Kidney (tissue), 14 donors: ENCODE results near the gene PITPNC1. TPM values are rescaled to one million over a fixed set of nuclear protein-coding genes. Genes with fewer than 3 reads are reported as not detected.

Experiments used
- DNase-seq, 5 donors: peaks; one replicate each; pipeline ENCODE4 v3.0.0-alpha.2; 2013 to 2020
- FAIRE-seq: peaks from 2 replicates; lab custom pipeline; 2012; peaks lifted over from hg19 to GRCh38; lab: Jason Lieb, UNC
- H3K27ac ChIP-seq, 2 donors: one replicate each; pipeline ENCODE4 v1.7.0; 2013; ENCODE audit warnings: low read depth in 2 of 2, low read length in 2 of 2, inconsistent platforms in 1 of 2
- H3K27me3 ChIP-seq: one replicate; pipeline ENCODE4 v1.7.1; 2013; ENCODE audit warnings: low read length, inconsistent platforms; ENCODE audit not compliant: control insufficient read depth, insufficient read depth
- H3K36me3 ChIP-seq, 3 donors: one replicate each; pipeline versions ENCODE4 v1.7.0 to v1.7.1; 2013; ENCODE audit warnings: low read length in 3 of 3, control low read depth in 1 of 3, inconsistent platforms in 1 of 3; ENCODE audit not compliant: insufficient read depth in 3 of 3, control insufficient read depth in 2 of 3
- H3K4me1 ChIP-seq, 3 donors: one replicate each; pipeline versions ENCODE4 v1.7.0 to v1.7.1; 2013; ENCODE audit warnings: low read length in 3 of 3, inconsistent platforms in 1 of 3, low read depth in 1 of 3; ENCODE audit not compliant: control insufficient read depth in 2 of 3, insufficient read depth in 2 of 3
- H3K4me3 ChIP-seq, 3 donors: one replicate each; pipeline versions ENCODE4 v1.7.0 to v1.8.1; 2013; ENCODE audit warnings: low read length in 3 of 3, control low read depth in 1 of 3, inconsistent platforms in 1 of 3
- H3K9ac ChIP-seq, 3 donors: one replicate each; pipeline versions ENCODE4 v1.7.0 to v1.7.1; 2013; ENCODE audit warnings: low read length in 3 of 3, control low read depth in 1 of 3, inconsistent platforms in 1 of 3
- H3K9me3 ChIP-seq, 3 donors: one replicate each; pipeline versions ENCODE4 v1.7.0 to v1.7.1; 2013; ENCODE audit warnings: low read length in 3 of 3, control low read depth in 1 of 3, inconsistent platforms in 1 of 3; ENCODE audit not compliant: control insufficient read depth in 2 of 3, insufficient read depth in 1 of 3
- CTCF ChIP-seq: IDR thresholded peaks from 3 replicates; pipeline ENCODE4 v1.5.1; 2012; ENCODE audit warnings: mild to moderate bottlenecking, moderate library complexity, borderline replicate concordance; ENCODE audit not compliant: insufficient read depth; ENCODE audit errors: extremely low read depth
- intact Hi-C: fragments of 100-400 bp; cut with DNase I; formaldehyde crosslinking; loops from one replicate; pipeline ENCODE4 v1.11.1; 2022
- polyA plus RNA-seq: library from polyadenylated mRNA; stranded (reverse); fragments of 350-450 nt; fragmentation: Illumina TruSeq; extraction: RNeasy Lipid Tissue Mini Kit (QIAGEN cat#74804); gene quantifications from one replicate; pipeline ENCODE4 v1.2.3, GENCODE V29; 2014; ENCODE audit warnings: low read depth, low replicate concordance; ENCODE audit not compliant: insufficient read depth
- total RNA-seq: library from RNA; stranded (reverse); fragmentation: NEBNext Ultra II Directional; extraction: Animal tissue kit (Norgen Biotek cat#: 25700); gene quantifications from one replicate; pipeline ENCODE4 v1.2.1, GENCODE V29; 2021
- donor health status: control.
- donor health status: control.
- donor health status: control.
- donor health status: control.
- donor health status: control.
- donor health status: DM: yes; HTN: yes; CAD: no.
- donor health status: Normal renal cell carcinoma (clear cell type).

PITPNC1 gene
- total and polyA plus RNA-seq, 2 donors from 2014 or later: 14.2 to 41.3 TPM

DNA sequence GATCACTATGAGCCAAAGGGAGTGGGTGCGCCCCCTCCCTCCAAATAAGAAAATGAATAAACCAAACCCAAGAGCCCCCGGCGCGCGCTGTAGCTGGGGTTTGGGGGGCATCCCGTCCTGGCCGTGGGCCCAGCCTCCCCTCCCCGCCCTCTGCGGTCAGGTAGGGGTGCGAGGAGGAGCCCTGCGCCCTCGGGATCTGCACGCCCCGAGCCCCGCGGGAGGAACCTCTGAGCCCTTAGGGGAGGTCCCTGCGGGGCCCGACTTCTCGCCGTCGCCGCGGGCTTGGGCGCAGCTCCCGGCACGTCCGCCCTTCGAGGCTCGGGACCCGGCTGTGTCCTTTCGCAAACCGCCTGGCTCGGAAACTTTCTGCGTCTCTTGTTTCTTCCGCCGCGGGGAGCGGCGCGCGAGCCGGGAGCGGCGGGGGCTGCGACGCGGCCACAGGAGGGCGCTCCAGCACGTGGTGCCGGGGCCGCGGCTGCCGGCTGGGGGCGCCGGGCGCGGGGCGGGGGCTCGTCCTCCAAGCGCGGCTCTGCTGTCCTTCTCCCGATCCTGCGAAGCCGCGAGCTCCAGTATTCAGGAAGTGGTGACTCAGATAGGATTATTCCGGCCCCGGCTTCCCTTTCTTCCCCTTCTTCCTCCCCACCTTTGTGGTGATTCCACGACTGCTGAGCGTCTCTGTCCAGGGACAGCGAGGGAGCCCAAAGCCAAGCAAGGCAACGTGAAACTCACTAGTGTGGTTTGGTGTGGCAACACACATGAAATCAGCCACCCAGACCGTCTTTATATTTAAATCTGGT, 1.6 kb downstream of the PITPNC1 start:
- peak overlapping the region; percentile 46 to 71 (median 52) for H3K4me3 ChIP-seq
- no peaks in the 10 kb centered on the region for H3K27me3 ChIP-seq
- peak overlapping the region; percentile 27 to 91 (median 59) for H3K9ac ChIP-seq
- TF ChIP-seq CTCF: peak; percentile 91
- H3K27ac ChIP-seq: peak overlapping the region; percentile 71 to 95
- no peaks in the 10 kb centered on the region for H3K36me3 ChIP-seq
- peaks cover 3 to 12% (median 10%) of the 10 kb centered on the region in 3 donors for H3K4me1 ChIP-seq
- no peak for FAIRE-seq
- intact Hi-C loops: loop anchor here (5.0 kb wide), 1 partner anchor 314 kb away; no protein-coding TSS in a partner anchor
- no peaks in the 10 kb centered on the region for H3K9me3 ChIP-seq
- DNase-seq: peak; percentile 84 to 92 (median 88)

- peak overlapping the region; percentile 71 to 80 for H3K27ac ChIP-seq
- peak overlapping the region; percentile 27 to 91 (median 39) for H3K9ac ChIP-seq
- H3K9me3 ChIP-seq: no peaks in the 10 kb centered on the region
- intact Hi-C loops: loop anchor here (5.0 kb wide), 1 partner anchor 313 kb away; no protein-coding TSS in a partner anchor
- peaks cover 3 to 12% (median 10%) of the 10 kb centered on the region in 3 donors for H3K4me1 ChIP-seq
- peak overlapping the region; percentile 46 to 71 (median 52) for H3K4me3 ChIP-seq
- FAIRE-seq (no peak), DNase-seq (no peak)
- no peak for TF ChIP-seq CTCF
- H3K36me3 ChIP-seq: no peaks in the 10 kb centered on the region
- no peaks in the 10 kb centered on the region for H3K27me3 ChIP-seq
Measured at GRCh38 chr17:67379251-67379630, 2.2 kb downstream of the PITPNC1 start.

DNA sequence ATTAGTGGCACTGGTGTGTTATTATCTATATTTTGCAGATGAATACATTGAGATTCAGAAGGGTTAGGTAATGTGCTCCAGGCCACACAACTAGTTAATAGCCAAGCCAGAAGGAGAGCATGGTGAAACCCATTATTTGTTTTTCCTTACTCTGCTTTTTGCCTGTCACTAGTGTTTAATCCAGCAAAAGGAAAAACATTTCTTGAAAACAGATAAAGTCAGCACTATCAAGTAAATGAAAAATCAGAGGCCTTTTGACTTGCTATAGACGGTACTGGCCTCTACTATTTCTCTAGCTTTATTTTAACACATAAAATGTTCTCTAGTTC, 4.8 kb downstream of the PITPNC1 start:
- peak overlapping the region in 1 of 2 donors; percentile 43 for H3K27ac ChIP-seq
- no peak for TF ChIP-seq CTCF
- H3K36me3 ChIP-seq: no peaks in the 10 kb centered on the region
- no peak for FAIRE-seq
- no peaks in the 10 kb centered on the region for H3K9me3 ChIP-seq
- intact Hi-C loops: no loop called here
- no peaks in the 10 kb centered on the region for H3K27me3 ChIP-seq
- peaks cover 0 to 8% (median 5%) of the 10 kb centered on the region in 3 donors for H3K4me1 ChIP-seq
- DNase-seq: no peak
- H3K9ac ChIP-seq: peak overlapping the region in 1 of 3 donors; percentile 58
- no peak overlapping the region for H3K4me3 ChIP-seq
